GM13977 (cell line): ENCODE data around the gene ARHGAP10.

Experiments used
- DNase-seq: peaks from one replicate; pipeline ENCODE4 v3.0.0; 2012; ENCODE audit warnings: low spot score
- in situ Hi-C: fragments of 300-500 bp; cut with MboI; formaldehyde crosslinking; loops from one replicate; pipeline ENCODE4 v1.12.0; 2022; ENCODE audit warnings: low sequenced_read_pairs, low pct_unique_long_range_greater_than_20kb, mixed read lengths, inconsistent platforms; ENCODE audit not compliant: unreplicated experiment
- TF ChIP-seq, protein P1 (sequence below): IDR thresholded peaks from 2 replicates; pipeline ENCODE4 v1.5.1; 2012; ENCODE audit warnings: mild to moderate bottlenecking, control low read depth; ENCODE audit not compliant: insufficient read depth; ENCODE audit errors: extremely low read depth, missing control alignments

Gene ARHGAP10

DNA sequence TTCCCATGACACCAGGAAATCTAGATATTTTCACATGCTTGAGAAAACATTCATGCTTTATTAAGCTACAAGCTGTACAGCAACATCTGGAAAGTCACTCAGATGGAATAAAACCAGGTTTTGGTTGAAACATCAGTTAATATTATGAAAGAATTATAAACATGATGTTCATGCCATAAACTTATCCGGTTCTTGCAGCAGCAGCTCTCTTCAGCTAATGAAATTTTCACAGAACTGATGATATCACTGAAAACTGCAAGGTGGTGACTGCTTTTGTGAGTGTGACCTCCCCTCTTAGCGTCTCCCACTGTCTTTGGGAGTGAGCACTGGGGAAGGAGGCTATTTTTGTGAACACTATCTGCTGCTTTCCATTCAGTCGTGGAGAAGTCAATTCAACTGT is 56.9 kb downstream of the ARHGAP10 start:
- no peak for DNase-seq

DNA sequence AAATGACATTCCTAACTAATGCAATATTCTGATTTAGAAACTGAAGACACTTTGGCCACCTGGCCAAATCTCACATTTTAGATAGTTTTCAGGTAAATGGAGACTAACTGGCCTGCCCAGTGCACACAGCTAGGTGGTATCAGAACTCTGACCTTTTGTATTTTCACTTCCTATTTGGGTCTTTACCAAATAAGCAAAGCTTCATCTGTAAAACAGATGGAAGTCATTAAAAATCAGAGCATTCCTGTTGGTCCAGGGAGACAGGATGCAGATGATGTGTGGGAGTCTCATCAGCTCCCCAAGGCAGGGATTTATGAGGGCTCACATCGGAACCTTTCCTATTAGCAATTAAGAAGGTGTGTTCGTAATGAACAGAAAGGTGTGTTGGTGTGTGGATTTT is 57.7 kb downstream of the ARHGAP10 start:
- TF ChIP-seq, protein P1, sequence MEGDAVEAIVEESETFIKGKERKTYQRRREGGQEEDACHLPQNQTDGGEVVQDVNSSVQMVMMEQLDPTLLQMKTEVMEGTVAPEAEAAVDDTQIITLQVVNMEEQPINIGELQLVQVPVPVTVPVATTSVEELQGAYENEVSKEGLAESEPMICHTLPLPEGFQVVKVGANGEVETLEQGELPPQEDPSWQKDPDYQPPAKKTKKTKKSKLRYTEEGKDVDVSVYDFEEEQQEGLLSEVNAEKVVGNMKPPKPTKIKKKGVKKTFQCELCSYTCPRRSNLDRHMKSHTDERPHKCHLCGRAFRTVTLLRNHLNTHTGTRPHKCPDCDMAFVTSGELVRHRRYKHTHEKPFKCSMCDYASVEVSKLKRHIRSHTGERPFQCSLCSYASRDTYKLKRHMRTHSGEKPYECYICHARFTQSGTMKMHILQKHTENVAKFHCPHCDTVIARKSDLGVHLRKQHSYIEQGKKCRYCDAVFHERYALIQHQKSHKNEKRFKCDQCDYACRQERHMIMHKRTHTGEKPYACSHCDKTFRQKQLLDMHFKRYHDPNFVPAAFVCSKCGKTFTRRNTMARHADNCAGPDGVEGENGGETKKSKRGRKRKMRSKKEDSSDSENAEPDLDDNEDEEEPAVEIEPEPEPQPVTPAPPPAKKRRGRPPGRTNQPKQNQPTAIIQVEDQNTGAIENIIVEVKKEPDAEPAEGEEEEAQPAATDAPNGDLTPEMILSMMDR, result no peak
- in situ Hi-C loops, result no loop called here
- DNase-seq, result no peak

More for the DNA sequence above, 56.9 kb downstream of the ARHGAP10 start:
- in situ Hi-C loops, result no loop called here
- TF ChIP-seq, protein P1, result no peak

DNA sequence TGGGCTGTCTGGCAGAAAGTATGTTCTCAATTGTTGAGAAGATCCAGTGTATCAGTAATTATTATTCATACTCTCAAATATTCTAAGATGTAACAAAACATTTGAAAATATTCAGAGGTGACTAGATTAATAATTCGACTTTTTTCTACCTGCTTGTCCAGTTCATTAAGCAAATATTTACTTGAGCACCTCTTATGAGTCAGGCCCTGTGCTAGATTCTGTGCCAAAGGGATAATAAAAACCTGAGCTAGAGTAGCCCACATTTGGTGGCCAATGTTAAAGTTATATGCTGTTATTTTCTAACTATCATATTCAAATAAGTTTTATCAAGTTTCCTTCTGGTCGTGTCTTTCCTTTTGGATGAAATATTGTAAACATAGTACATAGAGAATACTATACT is 58.5 kb downstream of the ARHGAP10 start:
- TF ChIP-seq, protein P1, result no peak
- in situ Hi-C loops, result no loop called here
- DNase-seq, result no peak

DNA sequence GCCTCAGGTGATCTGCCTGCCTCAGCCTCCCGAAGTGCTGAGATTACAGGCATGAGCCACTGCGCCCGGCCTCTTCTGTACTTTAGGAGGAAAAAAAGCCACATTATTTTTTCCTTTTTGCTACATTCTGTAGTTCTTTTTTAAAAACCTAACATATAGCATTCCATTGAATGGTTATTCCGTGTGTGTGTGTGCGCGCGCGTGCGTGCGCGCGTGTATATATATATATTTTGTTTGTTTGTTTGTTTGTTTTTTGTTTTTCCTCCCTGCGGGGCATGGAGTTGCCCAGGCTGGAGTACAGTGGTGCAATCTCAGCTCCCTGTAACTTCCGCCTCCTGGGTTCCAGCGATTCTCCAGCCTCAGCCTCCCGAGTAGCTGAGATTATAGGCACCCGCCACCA is 59.5 kb downstream of the ARHGAP10 start:
- in situ Hi-C loops, result no loop called here
- TF ChIP-seq, protein P1, result no peak
- no peak for DNase-seq

DNA sequence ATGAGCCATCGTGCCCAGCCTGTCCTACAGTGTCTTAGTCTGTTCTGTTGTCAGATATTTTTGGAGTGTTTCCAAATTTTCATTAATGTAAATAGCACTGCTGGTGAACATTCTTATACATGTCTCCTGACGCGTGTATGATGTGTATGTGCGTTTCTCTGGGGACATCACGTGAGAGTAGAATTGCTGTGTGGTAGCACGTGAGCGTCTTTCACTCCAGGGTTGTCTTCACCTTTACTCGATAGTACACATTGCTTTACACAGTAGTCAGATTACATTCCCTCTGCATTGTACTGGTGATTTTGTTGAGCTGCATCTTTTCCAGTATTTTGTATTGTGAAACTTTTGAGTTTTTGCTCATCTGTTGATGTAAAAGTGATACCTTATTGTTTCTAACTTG is 60.0 kb downstream of the ARHGAP10 start:
- in situ Hi-C loops, result no loop called here
- TF ChIP-seq, protein P1, result no peak

DNA sequence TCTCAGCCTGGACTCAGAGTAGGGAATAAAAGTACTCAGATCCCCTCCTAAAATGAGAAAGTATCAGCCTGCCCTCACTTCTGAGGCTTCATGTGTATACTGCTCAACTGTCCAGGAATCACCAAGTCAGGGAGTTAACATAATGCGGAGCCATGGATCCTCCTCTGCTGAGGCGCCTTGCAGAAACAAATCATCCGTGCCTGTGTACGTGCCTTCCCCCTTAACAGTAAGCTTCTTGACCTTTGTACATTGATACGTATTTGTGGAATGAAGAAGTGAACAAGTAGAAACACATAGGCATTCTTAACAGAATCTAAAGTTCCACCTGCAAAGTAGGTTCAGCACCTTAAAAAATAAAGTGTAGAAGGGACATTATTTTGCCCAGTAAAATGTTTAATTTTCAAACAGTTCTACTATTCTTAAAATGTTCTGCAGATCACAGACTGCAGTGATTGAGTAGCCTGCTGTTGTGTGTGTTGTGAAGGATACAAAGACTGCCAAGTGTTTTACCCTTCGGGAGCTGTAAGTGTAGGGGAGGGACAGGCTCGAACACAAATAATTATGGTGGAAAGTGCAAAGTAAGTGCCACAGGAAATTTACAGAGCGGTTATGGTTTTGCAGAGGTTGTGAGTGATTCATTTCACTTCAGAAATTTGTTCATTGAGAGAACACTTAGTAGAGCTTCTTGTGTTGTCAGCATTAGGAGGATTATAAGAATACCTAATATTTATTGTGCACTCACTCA is 61.9 kb downstream of the ARHGAP10 start:
- in situ Hi-C loops, result no loop called here
- TF ChIP-seq, protein P1, result no peak
- peak; percentile 53 for DNase-seq

More for the DNA sequence above, 60.0 kb downstream of the ARHGAP10 start:
- DNase-seq, result no peak
